ENCODE measurements around the gene ITGAX.
"Not testable (repeated sequence)": the region's sequence is repeated elsewhere in the genome, so short reads cannot be mapped to it uniquely, and the experiment has no call there.

ITGAX gene

DNA sequence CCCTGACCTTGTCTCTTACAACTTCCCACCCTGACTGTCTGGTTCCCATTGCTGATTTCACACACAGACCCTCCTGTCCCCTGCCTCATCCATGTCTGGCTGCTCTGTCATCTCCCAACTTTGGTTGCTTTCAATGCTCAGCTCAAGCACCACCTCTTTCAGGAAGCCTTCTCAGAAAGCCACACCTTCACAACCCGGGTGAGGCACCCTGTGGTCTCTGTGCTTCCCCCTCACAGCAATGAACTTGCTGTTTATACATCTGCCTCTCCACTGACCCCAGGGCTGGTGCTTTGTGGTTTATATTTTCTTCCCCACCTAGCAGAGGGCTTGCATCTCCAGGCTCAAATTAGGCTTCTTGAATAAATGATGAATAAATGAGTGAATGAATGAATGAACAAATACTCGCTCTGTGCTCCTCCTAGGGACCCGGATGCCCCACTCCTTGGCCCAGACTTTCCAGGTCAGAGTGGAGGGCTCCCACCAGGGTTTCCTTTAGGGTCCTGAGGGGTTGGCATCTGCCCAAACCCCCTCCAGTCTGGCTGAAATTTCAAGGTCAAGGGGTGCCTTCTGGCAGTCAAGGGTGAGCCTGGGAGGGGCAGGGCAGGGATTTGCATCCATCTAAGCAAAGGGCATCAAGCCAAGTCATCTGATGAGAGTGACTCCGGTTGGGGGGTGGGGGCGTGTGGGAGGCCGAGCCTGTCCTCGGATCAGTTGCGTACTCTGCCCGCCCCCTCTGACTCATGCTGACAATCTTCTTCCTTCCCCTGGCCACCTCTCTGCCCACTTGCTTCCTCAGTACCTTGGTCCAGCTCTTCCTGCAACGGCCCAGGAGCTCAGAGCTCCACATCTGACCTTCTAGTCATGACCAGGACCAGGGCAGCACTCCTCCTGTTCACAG, at the start of gene ITGAX:
Gene ITGAX (plus strand): TSS at position 783 of the 898 bp plus-strand sequence. CDS start 79 bp downstream, at position 862.
- DNase-seq (ENCODE audit: low read depth, low spot score), result no peak

DNA sequence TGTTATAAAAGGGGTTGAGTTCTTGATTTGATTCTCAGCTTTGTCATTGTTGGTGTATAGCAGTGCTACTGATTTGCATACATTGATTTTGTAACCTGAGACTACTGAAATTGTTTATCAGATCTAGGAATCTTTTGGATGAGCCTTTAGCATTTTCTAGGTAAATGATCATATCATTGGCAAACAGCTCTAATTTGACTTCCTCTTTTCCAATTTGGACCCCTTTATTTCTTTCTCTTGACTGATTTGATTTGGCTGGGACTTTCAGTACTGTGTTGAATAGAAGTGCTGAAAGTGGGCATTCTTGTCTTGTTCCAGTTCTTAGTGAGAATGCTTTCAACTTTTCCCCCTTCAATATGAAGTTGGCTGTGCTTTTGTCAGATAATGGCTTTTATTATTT, 49.8 kb upstream of the ITGAX start:
- no peak for DNase-seq (ENCODE audit: low read depth, low spot score)

DNA sequence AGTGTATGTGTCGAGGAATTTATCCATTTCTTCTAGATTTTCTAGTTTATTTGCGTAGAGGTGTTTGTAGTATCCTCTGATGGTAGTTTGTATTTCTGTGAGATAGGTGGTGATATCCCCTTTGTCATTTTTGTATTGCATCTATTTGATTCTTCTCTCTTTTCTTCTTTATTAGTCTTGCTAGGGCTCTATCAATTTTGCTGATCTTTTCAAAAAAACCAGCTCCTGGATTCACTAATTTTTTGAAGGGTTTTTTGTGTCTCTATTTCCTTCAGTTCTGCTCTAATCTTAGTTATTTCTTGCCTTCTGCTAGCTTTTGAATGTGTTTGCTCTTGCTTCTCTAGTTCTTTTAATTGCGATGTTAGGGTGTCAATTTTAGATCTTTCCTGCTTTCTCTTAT, 46.6 kb upstream of the ITGAX start:
- not testable (repeated sequence) for DNase-seq (ENCODE audit: low read depth, low spot score)

DNA sequence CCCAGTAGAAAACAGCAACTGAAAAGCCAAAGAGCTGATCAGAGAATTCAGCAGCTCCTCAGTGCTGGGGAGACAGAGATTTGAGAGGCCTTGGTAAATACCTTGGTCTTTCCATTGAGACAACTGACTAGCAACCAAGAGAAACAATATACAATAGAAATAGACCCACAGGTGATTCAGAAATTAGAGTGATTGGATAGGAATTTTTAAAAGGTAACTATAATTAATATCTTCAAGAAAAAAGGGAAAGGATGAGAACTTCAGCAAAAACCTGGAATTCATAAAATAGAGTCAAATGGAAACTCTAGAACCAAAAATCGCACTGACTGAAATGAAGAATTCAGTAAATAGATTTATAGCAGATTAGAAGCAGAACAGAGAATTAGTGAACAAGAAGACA, 32.5 kb upstream of the ITGAX start:
- DNase-seq (ENCODE audit: low read depth, low spot score), result no peak

DNA sequence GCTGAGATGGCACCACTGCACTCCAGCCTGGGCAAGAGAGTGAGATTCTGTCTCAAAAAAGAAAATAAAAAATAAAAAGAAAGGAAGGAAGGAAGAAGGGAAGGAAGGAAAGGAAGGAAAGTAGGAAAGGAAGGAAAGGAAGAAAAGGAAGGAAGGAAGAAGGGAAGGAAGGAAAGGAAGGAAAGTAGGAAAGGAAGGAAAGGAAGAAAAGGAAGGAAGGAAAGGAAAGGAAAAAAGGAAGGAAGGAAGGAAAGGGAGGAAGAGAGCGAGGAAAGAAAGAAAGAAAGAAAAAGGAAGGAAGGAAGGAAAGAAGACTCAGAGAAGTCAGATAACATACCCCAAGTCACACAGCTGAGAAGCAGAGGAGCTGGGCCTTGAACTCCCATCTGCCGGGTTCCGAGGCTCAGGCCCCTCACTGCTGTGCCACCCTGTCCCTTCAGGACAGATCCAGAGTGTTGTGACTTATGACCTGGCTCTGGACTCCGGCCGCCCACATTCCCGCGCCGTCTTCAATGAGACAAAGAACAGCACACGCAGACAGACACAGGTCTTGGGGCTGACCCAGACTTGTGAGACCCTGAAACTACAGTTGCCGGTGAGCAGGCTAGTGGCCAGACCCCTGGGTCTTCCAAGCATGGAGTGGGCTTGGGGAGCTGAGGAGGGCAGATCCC, 30.9 kb upstream of the ITGAX start:
- DNase-seq (ENCODE audit: low read depth, low spot score), result no peak

DNA sequence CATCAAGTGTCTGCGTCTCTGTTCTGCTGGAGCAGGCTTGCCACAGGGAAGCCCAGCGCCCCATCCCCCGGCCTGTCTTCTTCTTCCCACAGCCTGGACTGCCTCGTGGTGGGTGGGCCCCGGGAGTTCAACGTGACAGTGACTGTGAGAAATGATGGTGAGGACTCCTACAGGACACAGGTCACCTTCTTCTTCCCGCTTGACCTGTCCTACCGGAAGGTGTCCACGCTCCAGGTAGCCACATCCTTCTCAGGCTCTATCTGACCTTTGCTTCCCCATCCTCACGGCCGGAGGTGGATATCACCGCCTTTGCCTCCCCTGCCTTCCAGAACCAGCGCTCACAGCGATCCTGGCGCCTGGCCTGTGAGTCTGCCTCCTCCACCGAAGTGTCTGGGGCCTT, 29.8 kb upstream of the ITGAX start:
- DNase-seq (ENCODE audit: low read depth, low spot score), result no peak

DNA sequence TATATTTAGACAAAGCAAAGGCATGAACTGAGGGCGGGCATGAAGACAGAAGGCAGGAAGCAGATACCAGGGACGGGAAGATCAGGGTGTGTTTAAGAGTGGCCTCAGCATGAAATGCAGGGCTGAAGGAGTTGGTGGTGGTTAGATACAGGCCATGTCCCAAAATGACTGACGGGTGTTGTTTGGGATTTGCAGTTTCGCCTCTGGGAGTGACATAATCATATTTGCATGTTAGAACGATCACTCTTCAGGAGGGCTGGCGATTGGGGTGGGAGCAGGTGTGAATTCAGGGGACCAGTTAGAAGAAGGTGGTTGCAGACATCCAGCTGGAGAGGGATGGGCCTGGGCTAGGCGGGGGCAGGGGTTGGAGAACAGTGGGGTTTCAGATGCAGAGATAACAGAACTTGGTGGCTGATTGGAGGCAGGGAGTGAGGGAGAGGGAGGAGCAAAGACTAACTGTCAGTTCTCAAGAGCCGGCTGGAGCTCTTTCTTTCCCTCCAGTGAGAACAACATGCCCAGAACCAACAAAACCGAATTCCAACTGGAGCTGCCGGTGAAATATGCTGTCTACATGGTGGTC, 27.2 kb upstream of the ITGAX start:
- DNase-seq (ENCODE audit: low read depth, low spot score), result no peak

DNA sequence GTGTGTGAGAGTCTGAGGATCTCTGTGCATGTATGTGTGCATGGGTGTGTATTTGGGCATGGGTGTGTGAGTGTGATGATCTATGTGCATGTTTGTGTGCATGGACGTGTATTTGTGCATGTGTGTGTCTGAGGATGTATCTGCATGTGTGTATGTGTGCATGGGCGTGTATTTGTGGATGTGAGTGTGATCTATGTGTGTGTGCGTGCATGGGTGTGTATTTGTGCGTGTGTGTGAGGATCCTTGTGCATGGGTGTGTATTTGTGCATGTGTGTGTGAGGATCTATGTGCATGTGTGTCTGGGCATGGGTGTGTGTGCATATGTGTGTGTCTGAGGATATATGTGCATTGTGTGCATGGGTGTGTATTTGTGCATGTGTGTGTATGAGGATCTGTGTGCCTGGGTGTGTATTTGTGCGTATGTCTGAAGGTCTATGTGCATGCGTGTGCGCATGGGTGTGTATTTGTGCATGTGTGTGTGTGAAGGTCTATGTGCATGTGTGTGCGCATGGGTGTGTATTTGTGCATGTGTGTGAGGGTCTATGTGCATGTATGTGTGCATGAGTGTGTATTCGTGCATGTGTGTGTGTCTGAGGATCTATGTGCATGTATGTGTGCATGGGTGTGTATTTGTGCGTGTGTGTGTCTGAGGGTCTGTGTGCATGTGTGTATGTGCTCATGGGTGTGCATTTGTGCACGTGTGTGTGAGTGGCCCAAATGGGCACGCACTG, 26.5 kb upstream of the ITGAX start:
- DNase-seq (ENCODE audit: low read depth, low spot score), result no peak

DNA sequence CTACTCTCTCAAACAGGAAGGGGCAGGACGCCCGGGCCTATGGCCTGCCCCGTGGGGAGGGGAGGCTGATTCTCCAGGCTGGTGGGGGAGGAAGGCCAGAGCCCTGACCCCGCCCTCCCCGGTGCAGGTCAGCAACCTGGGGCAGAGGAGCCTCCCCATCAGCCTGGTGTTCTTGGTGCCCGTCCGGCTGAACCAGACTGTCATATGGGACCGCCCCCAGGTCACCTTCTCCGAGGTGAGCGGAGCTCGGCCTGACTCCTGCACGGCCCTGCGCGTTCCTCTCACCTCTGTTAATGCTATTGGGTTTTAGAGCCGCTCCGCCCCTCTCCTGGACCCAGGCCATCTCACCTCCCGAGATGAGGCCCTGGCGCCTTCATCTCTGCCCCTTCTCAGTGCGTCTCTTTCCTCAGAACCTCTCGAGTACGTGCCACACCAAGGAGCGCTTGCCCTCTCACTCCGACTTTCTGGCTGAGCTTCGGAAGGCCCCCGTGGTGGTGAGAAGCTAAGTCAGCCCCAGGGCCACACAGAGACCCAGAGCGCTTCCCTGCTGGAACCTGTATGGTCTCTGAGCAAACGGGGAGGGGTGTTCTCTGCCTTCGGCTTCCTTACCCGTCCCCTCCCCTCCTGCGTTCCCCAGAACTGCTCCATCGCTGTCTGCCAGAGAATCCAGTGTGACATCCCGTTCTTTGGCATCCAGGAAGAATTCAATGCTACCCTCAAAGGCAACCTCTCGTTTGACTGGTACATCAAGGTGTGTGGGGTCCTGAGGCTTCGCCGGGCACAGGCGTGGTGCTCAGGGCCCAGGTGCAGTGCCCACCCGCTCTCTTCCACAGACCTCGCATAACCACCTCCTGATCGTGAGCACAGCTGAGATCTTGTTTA, 25.1 kb upstream of the ITGAX start:
- DNase-seq (ENCODE audit: low read depth, low spot score), result no peak

DNA sequence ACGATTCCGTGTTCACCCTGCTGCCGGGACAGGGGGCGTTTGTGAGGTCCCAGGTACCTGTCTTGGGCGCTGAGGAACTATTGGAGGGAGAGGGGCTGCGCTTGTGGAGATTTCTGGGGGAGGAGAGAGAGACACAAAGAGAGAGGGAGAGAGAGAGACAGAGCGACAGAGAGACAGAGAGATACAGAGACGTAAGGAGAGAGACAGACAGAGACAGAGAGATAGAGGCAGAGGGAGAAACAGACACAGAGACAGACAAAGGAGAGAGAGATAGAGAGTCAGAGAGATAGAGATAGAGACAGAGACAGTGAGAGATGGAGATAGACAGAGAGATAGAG, 24.5 kb upstream of the ITGAX start:
- DNase-seq (ENCODE audit: low read depth, low spot score), result no peak

DNA sequence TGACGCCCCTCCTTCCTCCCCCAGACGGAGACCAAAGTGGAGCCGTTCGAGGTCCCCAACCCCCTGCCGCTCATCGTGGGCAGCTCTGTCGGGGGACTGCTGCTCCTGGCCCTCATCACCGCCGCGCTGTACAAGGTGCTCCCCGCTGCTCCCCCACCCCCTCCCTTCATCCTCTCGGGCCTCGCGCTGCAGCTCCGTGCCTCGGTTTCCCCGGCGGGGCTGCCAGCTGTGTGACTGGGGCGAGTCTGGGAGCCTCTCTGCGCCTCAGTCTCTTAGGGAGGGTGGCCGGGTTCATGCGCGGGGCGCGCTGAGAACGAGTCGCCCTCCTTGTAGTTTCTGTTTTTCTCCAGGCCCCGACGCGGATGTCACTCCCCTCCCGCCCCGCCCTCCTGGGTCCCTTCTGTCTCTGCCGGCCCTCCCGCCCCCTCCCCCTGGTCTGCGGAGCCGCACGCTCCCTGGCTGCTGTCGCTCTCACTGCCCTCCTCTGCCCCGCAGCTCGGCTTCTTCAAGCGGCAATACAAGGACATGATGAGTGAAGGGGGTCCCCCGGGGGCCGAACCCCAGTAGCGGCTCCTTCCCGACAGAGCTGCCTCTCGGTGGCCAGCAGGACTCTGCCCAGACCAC, 23.7 kb upstream of the ITGAX start:
- no peak for DNase-seq (ENCODE audit: low read depth, low spot score)

DNA sequence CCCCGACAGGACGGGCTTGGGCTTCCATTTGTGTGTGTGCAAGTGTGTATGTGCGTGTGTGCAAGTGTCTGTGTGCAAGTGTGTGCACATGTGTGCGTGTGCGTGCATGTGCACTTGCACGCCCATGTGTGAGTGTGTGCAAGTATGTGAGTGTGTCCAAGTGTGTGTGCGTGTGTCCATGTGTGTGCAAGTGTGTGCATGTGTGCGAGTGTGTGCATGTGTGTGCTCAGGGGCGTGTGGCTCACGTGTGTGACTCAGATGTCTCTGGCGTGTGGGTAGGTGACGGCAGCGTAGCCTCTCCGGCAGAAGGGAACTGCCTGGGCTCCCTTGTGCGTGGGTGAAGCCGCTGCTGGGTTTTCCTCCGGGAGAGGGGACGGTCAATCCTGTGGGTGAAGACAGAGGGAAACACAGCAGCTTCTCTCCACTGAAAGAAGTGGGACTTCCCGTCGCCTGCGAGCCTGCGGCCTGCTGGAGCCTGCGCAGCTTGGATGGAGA, 23.1 kb upstream of the ITGAX start:
- no peak for DNase-seq (ENCODE audit: low read depth, low spot score)

DNA sequence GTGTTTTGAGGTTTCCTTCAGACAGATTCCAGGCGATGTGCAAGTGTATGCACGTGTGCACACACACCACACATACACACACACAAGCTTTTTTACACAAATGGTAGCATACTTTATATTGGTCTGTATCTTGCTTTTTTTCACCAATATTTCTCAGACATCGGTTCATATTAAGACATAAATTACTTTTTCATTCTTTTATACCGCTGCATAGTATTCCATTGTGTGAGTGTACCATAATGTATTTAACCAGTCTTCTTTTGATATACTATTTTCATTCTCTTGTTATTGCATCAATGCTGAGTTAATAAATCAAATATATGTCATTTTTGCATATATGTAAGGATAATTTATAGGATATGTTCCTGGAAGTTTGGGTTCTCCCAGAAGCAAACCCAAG, 22.4 kb upstream of the ITGAX start:
- DNase-seq (ENCODE audit: low read depth, low spot score), result no peak

DNA sequence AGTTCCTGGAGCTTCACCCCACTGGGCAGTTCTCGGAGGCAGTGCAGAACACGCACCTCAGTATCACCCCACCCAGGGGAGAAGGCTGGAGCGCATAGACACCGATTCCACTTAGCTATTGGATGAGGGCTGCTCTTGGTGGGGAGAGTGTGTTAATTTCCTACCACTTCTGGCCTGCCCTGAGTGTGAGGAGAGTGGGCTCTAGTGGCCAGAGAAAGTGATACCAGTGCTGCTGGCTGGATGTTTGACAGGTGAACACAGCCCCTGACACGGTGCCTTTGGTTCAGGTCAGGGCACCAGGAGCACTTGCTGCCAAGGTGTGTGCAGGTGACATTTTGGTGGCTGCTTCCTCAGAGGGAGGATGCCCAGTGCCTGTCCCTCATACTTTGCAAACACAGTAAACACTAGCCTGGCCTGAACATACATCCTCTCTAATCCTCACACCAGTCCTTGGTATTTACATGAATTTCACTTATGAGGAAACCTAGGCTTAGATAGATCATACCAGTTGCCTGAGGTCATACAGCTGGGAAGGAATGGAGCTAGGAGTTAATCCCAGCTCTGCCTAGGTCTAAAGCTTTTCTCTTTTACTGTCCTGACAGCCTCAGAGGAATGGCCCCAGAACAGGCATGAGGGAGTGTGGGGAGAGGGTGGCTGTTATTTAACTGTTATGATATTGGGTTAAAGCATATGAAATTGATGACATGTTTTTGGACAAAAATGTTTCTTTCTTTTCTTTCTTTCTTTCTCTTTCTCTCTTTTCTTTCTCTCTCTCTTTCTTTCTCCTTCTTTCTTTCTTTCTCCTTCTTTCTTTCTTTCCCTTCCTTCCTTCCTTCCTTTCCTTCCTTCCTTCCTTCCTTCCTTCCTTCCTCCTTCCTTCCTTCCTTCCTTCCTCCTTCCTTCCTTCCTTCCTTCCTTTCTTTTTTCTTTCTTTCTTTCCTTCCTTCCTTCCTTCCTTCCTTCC, 21.0 kb upstream of the ITGAX start:
- DNase-seq (ENCODE audit: low read depth, low spot score), result no peak

DNA sequence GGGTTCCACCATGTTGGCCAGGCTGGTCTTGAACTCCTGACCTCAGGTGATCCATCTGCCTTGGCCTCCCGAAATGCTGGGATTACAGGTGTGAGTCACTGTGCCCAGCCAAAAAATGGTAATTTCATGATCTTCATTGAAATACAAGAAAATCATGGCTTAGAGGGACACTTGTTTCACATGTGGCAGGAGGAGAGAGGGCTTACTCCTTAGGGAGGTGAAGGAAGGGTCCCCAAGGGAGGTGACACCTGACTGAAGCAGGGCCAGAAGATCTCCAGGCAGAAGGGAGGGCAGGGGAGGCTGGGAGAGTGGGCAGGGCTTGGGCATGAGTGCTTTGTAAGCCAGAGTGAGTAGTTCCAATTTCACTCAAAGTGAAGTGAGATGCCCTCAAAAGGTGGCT, 20.0 kb upstream of the ITGAX start:
- no peak for DNase-seq (ENCODE audit: low read depth, low spot score)

DNA sequence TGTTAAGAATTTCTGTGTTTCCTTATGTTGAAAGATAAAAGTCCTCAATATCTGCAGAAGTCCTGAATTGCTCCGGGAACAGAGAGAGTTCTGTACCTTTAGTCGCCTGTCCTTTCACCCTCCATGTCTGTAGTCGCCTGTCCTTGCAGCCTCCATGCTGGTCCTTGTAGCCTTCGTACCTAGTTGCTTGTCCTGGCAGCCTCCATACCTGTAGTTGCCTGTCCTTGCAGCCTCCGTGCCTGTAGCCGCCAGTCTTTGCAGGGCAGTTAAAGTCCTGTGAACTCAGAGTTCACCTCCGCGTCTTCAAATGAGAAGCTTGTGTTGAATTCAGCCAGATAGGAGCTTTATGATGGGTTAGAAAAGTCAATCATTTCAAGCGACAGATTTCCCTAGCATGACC, 19.5 kb upstream of the ITGAX start:
- no peak for DNase-seq (ENCODE audit: low read depth, low spot score)

DNA sequence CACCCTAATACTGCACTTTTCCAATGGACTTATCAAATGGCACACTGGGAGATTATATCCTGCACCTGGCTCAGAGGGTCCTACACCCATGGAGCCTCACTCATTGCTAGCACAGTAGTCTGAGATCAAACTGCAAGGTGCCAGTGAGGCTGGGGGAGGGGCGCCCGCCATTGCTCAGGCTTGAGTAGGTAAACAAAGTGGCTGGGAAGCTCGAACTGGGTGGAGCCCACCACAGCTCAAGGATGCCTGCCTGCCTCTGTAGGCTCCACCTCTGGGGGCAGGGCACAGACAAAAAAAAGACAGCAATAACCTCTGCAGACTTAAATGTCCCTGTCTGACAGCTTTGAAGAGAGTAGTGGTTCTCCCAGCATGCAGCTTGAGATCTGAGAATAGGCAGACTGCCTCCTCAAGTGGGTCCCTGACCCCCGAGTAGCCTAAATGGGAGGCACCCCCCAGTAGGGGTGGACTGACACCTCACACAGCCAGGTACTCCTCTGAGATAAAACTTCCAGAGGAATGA, 16.8 kb upstream of the ITGAX start:
- DNase-seq (ENCODE audit: low read depth, low spot score), result not testable (repeated sequence)

DNA sequence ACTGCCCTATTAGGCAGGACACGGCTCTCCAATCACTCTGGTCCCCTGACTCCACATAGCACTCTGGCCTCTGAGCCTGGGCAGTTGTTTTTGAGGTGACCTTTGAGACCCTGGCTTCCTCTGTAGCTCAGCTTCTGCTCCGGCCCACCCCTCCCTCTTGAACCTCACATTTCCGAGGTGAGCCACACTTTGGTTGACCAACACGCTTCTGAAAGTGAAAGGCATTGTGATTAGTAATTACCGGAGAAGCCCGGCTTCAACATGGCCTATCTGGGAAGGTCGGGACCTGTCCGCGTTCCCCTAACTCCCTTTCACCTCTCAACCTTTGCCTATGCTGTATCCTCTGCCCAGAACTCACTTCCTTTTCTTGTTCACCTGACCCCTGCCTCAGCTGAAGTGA, 10.3 kb upstream of the ITGAX start:
- DNase-seq (ENCODE audit: low read depth, low spot score), result no peak

DNA sequence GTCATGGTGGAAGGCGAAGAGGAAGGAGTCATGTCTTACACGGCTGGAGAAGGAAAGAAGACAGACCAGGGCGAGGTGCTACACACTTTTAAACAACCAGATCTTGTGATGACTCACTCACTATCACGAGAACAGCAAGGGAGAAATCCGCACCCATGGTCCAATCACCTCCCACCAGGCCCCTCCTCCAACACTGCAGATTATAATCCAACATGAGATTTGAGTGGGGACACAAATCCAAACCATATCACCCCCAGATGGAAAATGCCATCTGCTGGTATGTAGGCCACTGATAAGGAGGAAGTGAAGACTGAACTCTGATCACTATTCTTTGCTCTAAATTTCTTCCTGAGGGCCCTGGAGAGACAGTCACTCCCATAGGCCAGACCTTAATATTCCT, 7.5 kb upstream of the ITGAX start:
- no peak for DNase-seq (ENCODE audit: low read depth, low spot score)
